ENCODE data around the gene ASS1.
"Not testable (repeated sequence)": the region's sequence is repeated elsewhere in the genome, so short reads cannot be mapped to it uniquely, and the experiment has no call there.

ASS1 gene

DNA sequence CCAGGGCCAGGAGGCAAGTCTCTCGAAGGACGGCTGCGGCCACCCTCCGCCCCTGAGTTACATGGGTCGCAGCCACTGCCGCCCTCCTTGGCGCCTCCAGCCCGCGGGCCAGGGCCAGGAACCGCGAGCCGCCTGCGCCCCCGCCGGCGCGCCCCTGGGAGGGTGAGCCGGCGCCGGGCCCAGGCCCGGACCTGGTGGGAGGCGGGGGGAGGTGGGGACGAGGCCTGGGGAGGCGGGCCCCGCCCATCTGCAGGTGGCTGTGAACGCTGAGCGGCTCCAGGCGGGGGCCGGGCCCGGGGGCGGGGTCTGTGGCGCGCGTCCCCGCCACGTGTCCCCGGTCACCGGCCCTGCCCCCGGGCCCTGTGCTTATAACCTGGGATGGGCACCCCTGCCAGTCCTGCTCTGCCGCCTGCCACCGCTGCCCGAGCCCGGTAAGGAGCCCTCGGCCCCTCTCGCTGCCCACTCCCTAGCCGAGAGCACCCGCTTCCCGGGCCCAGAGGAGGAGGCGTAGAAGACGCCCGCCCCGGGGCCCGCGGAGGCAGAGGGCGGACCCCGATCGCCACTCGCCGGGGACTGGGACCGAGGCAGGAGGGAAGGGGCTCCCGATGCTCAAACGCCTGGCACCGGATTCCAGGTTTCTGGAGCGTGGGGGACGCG is at the start of gene ASS1:
Gene ASS1, plus strand, starts transcription at position 397 of the 657 bp plus-strand sequence. CDS start 7,268 bp downstream, outside the sequence.
- peak; percentile 66 for DNase-seq

DNA sequence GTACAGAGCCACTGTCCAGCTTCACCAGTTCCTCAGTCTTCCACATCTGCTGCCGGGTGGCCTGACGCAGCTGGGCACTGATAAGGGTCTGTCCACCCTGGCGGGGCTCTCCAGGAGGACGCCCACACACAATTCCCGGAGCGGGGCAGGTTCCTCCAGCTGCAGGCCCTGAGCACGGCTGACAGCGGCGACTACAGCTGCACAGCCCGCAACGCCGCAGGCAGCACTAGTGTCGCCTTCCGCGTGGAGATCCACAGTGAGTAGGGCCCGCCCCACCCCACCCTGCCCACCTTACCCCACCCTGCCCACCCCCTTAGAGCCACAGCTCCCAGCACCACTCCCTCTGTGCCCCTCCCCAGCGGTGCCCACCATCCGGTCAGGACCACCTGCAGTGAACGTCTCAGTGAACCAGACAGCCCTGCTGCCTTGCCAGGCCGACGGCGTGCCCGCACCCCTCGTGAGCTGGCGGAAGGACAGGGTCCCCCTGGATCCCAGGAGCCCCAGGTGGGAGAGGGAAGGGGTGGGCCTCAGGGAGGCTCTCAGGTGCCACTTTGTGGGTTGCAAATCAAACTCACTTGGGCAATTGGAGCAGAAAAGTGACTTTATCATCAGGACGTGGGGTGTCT is 48.8 kb upstream of the ASS1 start:
- DNase-seq, result no peak

DNA sequence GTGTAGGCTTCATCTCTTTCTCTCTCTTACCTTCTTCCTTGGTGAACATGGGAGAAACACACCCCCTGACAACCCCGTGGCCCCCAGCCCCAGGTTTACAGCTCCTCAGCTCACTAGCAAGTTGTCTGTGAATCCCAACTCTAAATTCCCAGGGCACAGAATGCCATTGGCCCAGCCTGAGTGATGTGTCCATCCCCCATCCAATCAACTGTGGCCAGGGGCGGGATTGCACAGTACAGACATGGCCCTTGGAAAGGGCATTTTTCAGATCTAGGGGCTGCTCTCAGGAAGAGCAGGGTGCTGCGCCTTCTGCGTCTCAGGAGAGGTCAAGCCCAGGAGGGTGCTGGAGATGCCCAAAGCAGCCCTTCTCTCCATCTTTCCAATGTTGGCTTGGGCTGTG is 48.2 kb upstream of the ASS1 start:
- DNase-seq, result no peak

DNA sequence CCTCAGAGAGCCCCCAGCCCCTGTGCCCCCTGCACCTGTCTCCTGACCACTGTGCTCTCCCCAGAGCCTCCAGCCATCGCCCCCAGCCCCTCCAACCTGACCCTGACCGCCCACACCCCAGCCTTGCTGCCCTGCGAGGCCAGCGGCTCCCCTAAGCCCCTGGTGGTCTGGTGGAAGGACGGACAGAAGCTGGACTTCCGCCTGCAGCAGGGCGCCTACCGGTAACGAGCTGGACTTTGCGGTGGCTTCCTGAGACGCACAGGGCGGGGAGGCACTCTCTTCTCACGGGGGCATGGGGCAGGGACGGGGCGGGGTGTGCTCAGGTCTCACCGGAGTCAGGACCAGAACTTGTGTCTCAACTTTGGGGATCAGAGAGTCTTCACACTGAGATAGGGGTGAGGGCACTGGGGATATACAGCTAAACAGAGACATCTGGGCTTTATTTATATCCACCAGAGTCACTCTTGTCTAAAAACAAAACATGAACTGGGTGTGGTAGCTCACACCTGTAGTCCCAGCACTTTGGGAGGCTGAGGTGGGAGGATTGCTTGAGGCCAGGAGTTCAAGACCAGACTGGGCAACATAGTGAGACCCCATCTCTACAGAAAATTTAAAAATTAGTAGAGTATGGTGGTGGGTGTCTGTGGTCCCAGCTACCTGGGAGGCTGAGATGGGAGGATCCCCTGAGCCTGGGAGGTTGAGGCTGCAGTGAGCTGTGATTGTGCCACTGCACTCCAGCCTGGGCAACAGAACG is 46.1 kb upstream of the ASS1 start:
- no peak for DNase-seq

GRCh38 chr9:130399768-130400167 is 45.0 kb upstream of the ASS1 start:
- DNase-seq, result no peak

GRCh38 chr9:130400870-130401269 is 43.9 kb upstream of the ASS1 start:
- no peak for DNase-seq

- DNase-seq, result not testable (repeated sequence)
Observed at GRCh38 chr9:130401742-130402141, 43.0 kb upstream of the ASS1 start.

DNA sequence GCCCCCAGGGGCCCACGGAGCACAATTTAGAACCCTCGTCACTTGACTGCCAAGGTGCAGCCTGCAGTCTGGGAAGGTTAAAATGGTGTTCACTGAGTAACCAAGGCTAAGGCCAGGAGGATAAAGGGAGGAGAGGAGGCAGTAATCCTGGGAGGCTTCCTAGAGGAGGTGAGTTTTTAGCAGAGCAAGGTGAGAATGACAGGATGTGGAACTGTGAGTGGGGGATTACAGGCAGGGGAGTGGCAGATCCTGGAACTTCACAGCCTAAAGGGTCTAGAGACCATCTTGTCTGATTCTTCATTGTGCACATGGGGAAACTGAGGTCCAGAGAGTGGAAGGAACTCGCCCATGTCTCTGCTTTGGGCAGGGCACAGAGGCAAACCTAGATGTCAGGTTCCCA is 42.5 kb upstream of the ASS1 start:
- DNase-seq, result no peak

DNA sequence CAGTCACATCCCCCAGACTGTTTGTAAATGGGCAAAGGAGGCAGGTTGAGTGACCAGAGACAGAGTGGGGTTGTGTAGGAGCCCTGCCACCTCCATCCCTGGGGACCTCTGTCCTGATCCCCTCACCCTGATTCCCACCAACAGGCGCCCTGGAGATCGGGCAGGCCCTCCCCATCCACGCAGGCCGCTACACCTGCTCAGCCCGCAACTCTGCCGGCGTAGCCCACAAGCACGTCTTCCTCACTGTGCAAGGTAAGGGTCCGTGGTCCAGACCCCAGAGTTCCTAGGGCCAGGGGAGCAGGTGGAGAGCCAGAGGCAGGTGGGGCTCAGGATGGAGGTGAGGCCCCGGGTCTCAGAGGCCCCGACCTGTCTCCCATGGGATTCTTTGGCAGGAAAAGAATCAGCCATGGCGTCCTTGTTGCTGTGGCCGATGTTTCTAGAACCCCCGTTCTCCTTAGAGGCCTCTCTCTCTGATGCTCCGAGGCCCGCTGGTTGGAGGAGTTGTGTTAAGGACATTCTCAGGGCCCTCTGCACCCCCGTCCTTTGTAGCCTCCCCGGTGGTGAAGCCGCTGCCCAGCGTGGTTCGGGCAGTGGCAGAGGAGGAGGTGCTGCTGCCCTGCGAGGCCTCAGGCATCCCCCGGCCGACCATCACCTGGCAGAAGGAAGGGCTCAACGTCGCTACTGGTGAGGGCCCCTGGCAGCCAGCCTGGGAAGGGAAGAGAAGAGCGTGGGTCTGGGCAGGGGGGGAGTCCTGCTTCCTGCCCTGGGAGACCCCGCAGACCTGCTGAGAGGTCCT is 41.9 kb upstream of the ASS1 start:
- no peak for DNase-seq

- no peak for DNase-seq
Observed at GRCh38 chr9:130405657-130406257, 39.0 kb upstream of the ASS1 start.

- no peak for DNase-seq
Observed at GRCh38 chr9:130406278-130406895, 38.4 kb upstream of the ASS1 start.

GRCh38 chr9:130407916-130408663 is 36.7 kb upstream of the ASS1 start:
- DNase-seq, result no peak

DNA sequence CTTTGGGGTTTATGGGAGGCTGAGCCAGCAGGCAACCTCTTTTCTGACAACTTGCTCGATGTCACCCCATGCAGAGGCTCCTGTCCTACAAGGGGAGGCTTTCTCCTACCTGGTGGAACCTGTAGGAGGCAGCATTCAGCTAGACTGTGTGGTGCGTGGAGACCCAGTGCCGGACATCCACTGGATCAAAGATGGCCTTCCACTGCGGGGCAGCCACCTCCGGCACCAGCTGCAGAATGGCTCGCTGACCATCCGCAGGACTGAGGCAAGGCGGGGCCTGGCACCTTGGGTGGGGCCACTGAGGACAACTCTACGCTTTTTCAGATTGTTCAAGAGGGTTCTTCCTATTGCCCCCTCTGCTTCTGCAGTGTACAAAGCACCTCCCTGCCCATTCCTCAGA is 36.1 kb upstream of the ASS1 start:
- DNase-seq, result no peak

DNA sequence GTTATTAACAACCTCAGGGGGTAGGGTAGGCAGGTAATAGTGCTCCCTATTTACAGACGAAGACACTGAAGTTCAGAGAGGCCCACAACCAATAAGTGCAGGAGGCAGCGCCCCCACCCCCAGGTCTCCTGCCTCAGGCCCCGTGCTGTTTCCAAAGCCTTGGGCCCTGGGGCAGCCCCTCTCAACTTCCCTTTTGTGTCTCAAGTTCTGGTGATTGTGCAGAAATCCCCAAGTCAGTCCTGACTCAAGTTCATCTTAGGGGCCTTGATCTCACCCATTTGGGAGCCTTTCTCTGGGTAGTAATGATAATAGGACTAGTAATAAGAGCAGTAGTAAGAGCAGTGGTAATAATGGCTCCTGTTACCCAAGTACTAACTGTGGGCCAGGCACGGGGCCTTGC is 35.5 kb upstream of the ASS1 start:
- no peak for DNase-seq

DNA sequence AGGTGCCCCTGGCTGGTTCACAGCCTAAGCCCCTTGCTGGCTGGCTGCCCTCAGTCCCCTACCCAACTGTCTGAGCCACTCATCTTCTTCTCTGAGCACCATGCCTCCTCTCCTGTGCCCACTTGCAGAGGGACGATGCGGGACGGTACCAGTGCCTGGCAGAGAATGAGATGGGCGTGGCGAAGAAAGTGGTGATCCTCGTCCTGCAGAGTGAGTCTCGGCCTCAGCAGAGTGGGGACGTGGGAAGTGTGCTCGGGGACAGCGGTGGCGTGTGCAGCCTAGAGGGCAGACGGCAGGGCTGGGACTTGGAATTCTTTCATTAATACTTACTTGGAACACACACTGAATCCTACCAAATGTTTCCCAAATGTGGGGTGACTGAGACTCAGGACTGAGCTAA is 34.3 kb upstream of the ASS1 start:
- no peak for DNase-seq

DNA sequence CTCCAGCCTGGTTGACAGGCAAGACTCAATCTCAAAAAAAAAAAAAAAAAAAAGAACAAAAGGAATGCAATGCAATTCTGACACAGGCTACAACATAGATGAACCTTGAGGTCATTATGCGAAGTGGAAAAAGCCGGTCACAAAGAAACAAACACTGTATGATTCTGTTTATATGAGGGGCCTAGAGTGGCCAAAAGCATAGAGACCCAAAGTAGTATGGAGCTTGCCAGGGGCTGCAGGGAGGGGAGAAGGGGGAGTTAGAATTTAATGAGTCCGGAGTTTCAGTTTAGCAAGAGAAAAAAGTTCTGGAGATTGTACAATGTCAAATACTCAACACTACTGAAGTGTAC is 33.2 kb upstream of the ASS1 start:
- no peak for DNase-seq

GRCh38 chr9:130414081-130414731 is 30.6 kb upstream of the ASS1 start:
- peak; percentile 44 for DNase-seq

- peak; percentile 41 for DNase-seq
Observed at GRCh38 chr9:130414910-130415746, 29.6 kb upstream of the ASS1 start.

GRCh38 chr9:130417602-130418001 is 27.2 kb upstream of the ASS1 start:
- no peak for DNase-seq

- DNase-seq, result no peak
Observed at GRCh38 chr9:130418776-130419175, 26.0 kb upstream of the ASS1 start.
